DND-41 (cell line): Measurements from ENCODE around the gene ARPC2.

Source experiments
- ATAC-seq: fragments of 200-7000 bp; cut with Tn5 transposase; 3 replicates; pipeline ENCODE4 v1.9.1; 2021; ENCODE audit warnings: low read depth; ENCODE audit not compliant: insufficient read depth
- DNase-seq: peaks from one replicate; pipeline ENCODE4 v3.0.0-alpha.2; 2020
- H2AFZ ChIP-seq: 2 replicates; pipeline ENCODE4 v1.6.0; 2012; ENCODE audit warnings: low read depth, low read length
- H3K27ac ChIP-seq: 2 replicates; pipeline ENCODE4 v1.5.1; 2012; ENCODE audit warnings: low read length, inconsistent platforms
- H3K27me3 ChIP-seq: fragments of 200-600 bp; sonication (generic); 2 replicates; pipeline ENCODE4 v1.6.0; 2012; ENCODE audit warnings: low read length, mild to moderate bottlenecking, inconsistent platforms; ENCODE audit not compliant: insufficient read depth, poor library complexity
- H3K36me3 ChIP-seq: 2 replicates; pipeline ENCODE4 v1.5.1; 2012; ENCODE audit warnings: low read length, inconsistent platforms; ENCODE audit not compliant: insufficient read depth
- H3K4me1 ChIP-seq: 2 replicates; pipeline ENCODE4 v1.5.1; 2012; ENCODE audit warnings: mild to moderate bottlenecking, low read length; ENCODE audit not compliant: insufficient read depth
- H3K4me2 ChIP-seq: 2 replicates; pipeline ENCODE4 v1.6.0; 2012; ENCODE audit warnings: mild to moderate bottlenecking, moderate library complexity, low read length, inconsistent platforms; ENCODE audit not compliant: insufficient read depth
- H3K4me3 ChIP-seq, 2 experiments: fragments of 200-600 bp in 1 of 2; shearing (Covaris generic) in 1 of 2; 2 replicates each; pipeline ENCODE4 v1.5.1; 2012 to 2016; ENCODE audit warnings: inconsistent platforms in 2 of 2, low read length in 2 of 2, mild to moderate bottlenecking in 2 of 2, low read depth in 1 of 2, moderate library complexity in 1 of 2
- H3K79me2 ChIP-seq: 2 replicates; pipeline ENCODE4 v1.6.0; 2012; ENCODE audit warnings: low read length, inconsistent platforms; ENCODE audit not compliant: insufficient read depth
- H3K9ac ChIP-seq: 2 replicates; pipeline ENCODE4 v1.6.0; 2012; ENCODE audit warnings: low read depth, mild to moderate bottlenecking, inconsistent platforms, low read length, moderate library complexity
- H3K9me3 ChIP-seq: 2 replicates; pipeline ENCODE4 v1.5.1; 2012; ENCODE audit warnings: low read length, moderate library complexity, mild to moderate bottlenecking, inconsistent platforms; ENCODE audit not compliant: insufficient read depth, severe bottlenecking
- H4K20me1 ChIP-seq: 2 replicates; pipeline ENCODE4 v1.6.0; 2012; ENCODE audit warnings: low read length; ENCODE audit not compliant: insufficient read depth
- CTCF ChIP-seq: IDR thresholded peaks from 2 replicates; pipeline ENCODE4 v1.5.1; 2012; ENCODE audit warnings: borderline replicate concordance, low read length, moderate library complexity, mild to moderate bottlenecking; ENCODE audit not compliant: poor library complexity, severe bottlenecking; ENCODE audit errors: extremely low read depth
- EZH2 ChIP-seq: IDR thresholded peaks from 3 replicates; pipeline ENCODE4 v1.6.1; 2012; ENCODE audit warnings: borderline replicate concordance, low read depth, mild to moderate bottlenecking, moderate library complexity, low read length, inconsistent platforms; ENCODE audit not compliant: severe bottlenecking

Gene ARPC2

GRCh38 chr2:218253232-218253625 lies 36.2 kb downstream of the ARPC2 start:
- Histone ChIP-seq H3K27me3 (no peaks in the 10 kb centered on the region), H3K9me3 (no peaks in the 10 kb centered on the region), H3K27ac (no peak overlapping the region), H3K4me2 (no peak overlapping the region), H3K4me3 (no peak overlapping the region), H4K20me1 (no peaks in the 10 kb centered on the region), H3K36me3 (peaks cover 78% of the 10 kb centered on the region), H2AFZ (no peak overlapping the region), H3K4me1 (no peaks in the 10 kb centered on the region), H3K79me2 (no peaks in the 10 kb centered on the region), H3K9ac (no peak overlapping the region)
- no peak for ATAC-seq
- no peak for TF ChIP-seq EZH2
- TF ChIP-seq CTCF: no peak
- DNase-seq: no peak

GRCh38 chr2:218255446-218255845 lies 38.5 kb downstream of the ARPC2 start:
- H3K4me3 ChIP-seq: no peak overlapping the region
- H2AFZ ChIP-seq: no peak overlapping the region
- no peak overlapping the region for H3K4me2 ChIP-seq
- H3K9me3 ChIP-seq: no peaks in the 10 kb centered on the region
- ATAC-seq (no peak), DNase-seq (no peak)
- H3K9ac ChIP-seq: no peak overlapping the region
- no peaks in the 10 kb centered on the region for H4K20me1 ChIP-seq
- no peaks in the 10 kb centered on the region for H3K79me2 ChIP-seq
- peaks cover 56% of the 10 kb centered on the region for H3K36me3 ChIP-seq
- TF ChIP-seq EZH2 (no peak), CTCF (no peak)
- H3K27ac ChIP-seq: no peak overlapping the region
- no peaks in the 10 kb centered on the region for H3K27me3 ChIP-seq
- no peaks in the 10 kb centered on the region for H3K4me1 ChIP-seq

- no peaks in the 10 kb centered on the region for H3K79me2 ChIP-seq
These were observed 39.8 kb downstream of the ARPC2 start for GRCh38 chr2:218256612-218257350.

More at GRCh38 chr2:218256612-218257350, 39.8 kb downstream of the ARPC2 start:
- Histone ChIP-seq H3K4me3 (no peak overlapping the region), H3K9me3 (no peaks in the 10 kb centered on the region), H3K4me2 (no peak overlapping the region), H3K4me1 (no peaks in the 10 kb centered on the region), H3K9ac (no peak overlapping the region), H4K20me1 (no peaks in the 10 kb centered on the region), H2AFZ (no peak overlapping the region), H3K27me3 (no peaks in the 10 kb centered on the region), H3K36me3 (peaks cover 43% of the 10 kb centered on the region), H3K27ac (no peak overlapping the region)
- ATAC-seq (no peak), DNase-seq (no peak)
- TF ChIP-seq CTCF (no peak), EZH2 (no peak)
